NCI-H187 (cell line): ENCODE results near the gene SUV39H2.
"Not testable (repeated sequence)": the region's sequence is repeated elsewhere in the genome, so short reads cannot be mapped to it uniquely, and the experiment has no call there.

Experiments
- DNase-seq, 2 experiments: peaks; one replicate each; lab custom pipeline; 2025; lab: John Stamatoyannopoulos, UW

The SUV39H2 gene

GRCh38 chr10:14936584-14936983 is 57.9 kb downstream of the SUV39H2 start:
- DNase-seq = no peak

GRCh38 chr10:14938971-14939370 is 60.3 kb downstream of the SUV39H2 start:
- not testable (repeated sequence) for DNase-seq

GRCh38 chr10:14942147-14942949 is 63.7 kb downstream of the SUV39H2 start:
- DNase-seq = not testable (repeated sequence)

- not testable (repeated sequence) for DNase-seq
Measured at GRCh38 chr10:14942950-14943338, 64.3 kb downstream of the SUV39H2 start.

- no peak for DNase-seq
Measured at GRCh38 chr10:14945108-14945507, 66.4 kb downstream of the SUV39H2 start.

GRCh38 chr10:14947268-14947667 is 68.6 kb downstream of the SUV39H2 start:
- no peak for DNase-seq

- no peak for DNase-seq
Measured at GRCh38 chr10:14949291-14949690, 70.6 kb downstream of the SUV39H2 start.

GRCh38 chr10:14952851-14953423 is 74.3 kb downstream of the SUV39H2 start:
- DNase-seq = no peak

GRCh38 chr10:14953424-14954000 is 74.8 kb downstream of the SUV39H2 start:
- no peak for DNase-seq
